GM19452 (cell line): Measurements from ENCODE around the gene MGA.

ENCODE experiments used
- ATAC-seq: cut with Tn5 transposase; IDR thresholded peaks from one replicate; pipeline ENCODE4 v1.9.1; 2021; ENCODE audit not compliant: unreplicated experiment

MGA gene

GRCh38 chr15:41780266-41780665, 120.1 kb downstream of the MGA start:
- ATAC-seq, result no peak

- no peak for ATAC-seq
Observed at GRCh38 chr15:41780727-41781126, 120.5 kb downstream of the MGA start.

GRCh38 chr15:41782371-41783282, 122.4 kb downstream of the MGA start:
- ATAC-seq, result no peak

- no peak for ATAC-seq
Observed at GRCh38 chr15:41783296-41783695, 123.1 kb downstream of the MGA start.

- no peak for ATAC-seq
Observed at GRCh38 chr15:41788262-41788661, 128.1 kb downstream of the MGA start.

GRCh38 chr15:41789236-41789635, 129.0 kb downstream of the MGA start:
- ATAC-seq, result no peak

- no peak for ATAC-seq
Observed at GRCh38 chr15:41789662-41790061, 129.5 kb downstream of the MGA start.

GRCh38 chr15:41790169-41790568, 130.0 kb downstream of the MGA start:
- no peak for ATAC-seq

GRCh38 chr15:41790756-41791546, 130.7 kb downstream of the MGA start:
- no peak for ATAC-seq

GRCh38 chr15:41791547-41791937, 131.3 kb downstream of the MGA start:
- no peak for ATAC-seq

GRCh38 chr15:41792000-41792637, 131.9 kb downstream of the MGA start:
- ATAC-seq, result no peak

- ATAC-seq, result no peak
Observed at GRCh38 chr15:41794081-41794480, 133.9 kb downstream of the MGA start.

- ATAC-seq, result no peak
Observed at GRCh38 chr15:41795996-41796856, 136.0 kb downstream of the MGA start.

- ATAC-seq, result no peak
Observed at GRCh38 chr15:41797201-41797944, 137.2 kb downstream of the MGA start.

- no peak for ATAC-seq
Observed at GRCh38 chr15:41798607-41799487, 138.6 kb downstream of the MGA start.

- no peak for ATAC-seq
Observed at GRCh38 chr15:41799488-41799805, 139.2 kb downstream of the MGA start.

GRCh38 chr15:41801185-41801584, 141.0 kb downstream of the MGA start:
- no peak for ATAC-seq

GRCh38 chr15:41801850-41802455, 141.7 kb downstream of the MGA start:
- no peak for ATAC-seq

- no peak for ATAC-seq
Observed at GRCh38 chr15:41804361-41804760, 144.2 kb downstream of the MGA start.
